Stimulated activated CD8-positive, alpha-beta memory T cell treated with anti-CD3 and anti-CD28 coated beads, Interleukin-12 subunit alpha, Interleukin-12 subunit beta, amount 100 ng/mL, for 4 hours (primary cell): ENCODE results near the gene MB.
"Not testable (repeated sequence)": the region's sequence is repeated elsewhere in the genome, so short reads cannot be mapped to it uniquely, and the experiment has no call there.

Experiments used
- DNase-seq: peaks from one replicate; pipeline ENCODE4 v3.0.0-alpha.2; 2020; ENCODE audit warnings: low read depth

MB gene

GRCh38 chr22:35617137-35617755 lies at the start of gene MB:
Gene MB (minus strand): TSS chr22:35617329. CDS start chr22:35617257, 72 bp downstream.
- DNase-seq: no peak

DNA sequence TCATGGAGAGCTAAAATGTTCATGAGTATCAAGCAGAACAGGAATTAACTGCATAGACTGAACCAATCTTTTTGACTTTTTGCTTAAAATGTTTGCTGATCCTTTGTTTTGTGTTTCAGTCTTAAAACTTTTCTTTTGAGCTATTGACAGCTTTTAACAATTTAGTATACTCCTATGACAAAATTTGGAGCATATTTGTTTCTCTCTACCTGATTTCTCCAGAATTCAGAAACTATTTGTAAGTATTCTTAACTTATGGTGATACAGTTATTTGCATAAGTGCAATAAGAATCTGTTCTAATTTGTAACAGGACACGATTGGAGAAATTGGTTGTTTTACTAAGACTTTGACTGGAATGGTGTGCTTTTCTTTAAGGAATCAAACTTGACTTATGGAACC lies 49.6 kb upstream of the MB start:
- DNase-seq: not testable (repeated sequence)

- no peak for DNase-seq
Observed at GRCh38 chr22:35664955-35665587, 47.9 kb upstream of the MB start.

DNA sequence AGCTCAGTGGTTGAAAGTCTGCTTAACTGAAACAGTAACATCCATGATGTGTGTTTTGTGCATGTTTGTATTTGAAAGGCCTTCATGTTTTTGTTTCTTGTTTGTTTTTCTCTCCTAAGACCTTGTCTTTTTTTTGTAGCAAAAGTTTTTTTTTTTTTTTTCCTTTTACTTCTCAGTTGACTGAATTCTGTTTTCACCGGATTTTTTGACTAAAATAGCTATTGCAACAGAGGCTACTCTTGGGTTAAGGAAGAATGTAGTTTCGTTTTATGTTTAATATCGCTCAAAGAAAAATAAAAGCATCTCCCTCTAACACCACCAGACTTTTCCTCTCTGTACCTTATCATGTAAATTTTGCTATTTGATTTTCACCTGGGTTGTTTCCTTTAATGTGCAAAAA lies 46.2 kb upstream of the MB start:
- no peak for DNase-seq

GRCh38 chr22:35662914-35663313 lies 45.8 kb upstream of the MB start:
- no peak for DNase-seq

- DNase-seq: no peak
Observed at GRCh38 chr22:35661464-35661863, 44.3 kb upstream of the MB start.

DNA sequence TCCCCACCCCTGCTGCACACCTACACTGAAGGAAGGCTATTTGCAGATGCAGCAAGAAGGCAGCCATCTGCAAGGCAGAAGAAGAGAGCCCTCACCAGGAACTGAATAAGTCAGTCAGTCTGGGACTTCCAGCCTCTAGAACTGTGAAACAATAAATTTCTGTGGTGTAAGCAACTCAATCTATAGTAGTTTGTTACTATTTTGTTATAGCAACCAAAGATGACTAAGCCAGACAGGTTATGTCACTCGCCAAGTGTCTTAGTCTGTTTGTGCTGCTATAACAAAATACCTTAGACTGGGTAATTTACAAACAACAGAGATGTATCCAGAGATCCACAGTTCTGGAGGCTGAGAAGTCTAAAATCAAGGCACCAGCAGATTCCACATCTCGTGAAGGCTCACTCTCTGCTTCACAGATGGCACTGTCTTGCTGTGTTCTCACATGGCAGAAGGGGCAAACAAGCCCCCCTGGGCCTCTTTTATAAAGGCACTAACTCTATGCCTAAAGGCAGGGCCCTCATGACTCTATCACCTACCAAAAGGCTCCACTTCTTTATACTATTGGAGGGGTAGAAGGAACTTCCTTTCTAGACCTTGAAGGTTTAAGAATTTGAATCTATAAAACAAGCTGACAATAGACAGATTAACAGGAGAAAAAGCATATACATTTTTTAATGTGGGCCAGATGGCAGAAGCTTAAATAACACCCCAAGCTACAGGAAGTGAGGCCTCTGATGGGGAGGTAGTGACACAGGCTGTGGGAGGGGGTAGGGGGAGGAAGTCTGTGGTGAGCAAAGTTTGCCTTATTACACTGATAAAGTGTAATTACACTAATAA lies 43.4 kb upstream of the MB start:
- peak; percentile 38 for DNase-seq

DNA sequence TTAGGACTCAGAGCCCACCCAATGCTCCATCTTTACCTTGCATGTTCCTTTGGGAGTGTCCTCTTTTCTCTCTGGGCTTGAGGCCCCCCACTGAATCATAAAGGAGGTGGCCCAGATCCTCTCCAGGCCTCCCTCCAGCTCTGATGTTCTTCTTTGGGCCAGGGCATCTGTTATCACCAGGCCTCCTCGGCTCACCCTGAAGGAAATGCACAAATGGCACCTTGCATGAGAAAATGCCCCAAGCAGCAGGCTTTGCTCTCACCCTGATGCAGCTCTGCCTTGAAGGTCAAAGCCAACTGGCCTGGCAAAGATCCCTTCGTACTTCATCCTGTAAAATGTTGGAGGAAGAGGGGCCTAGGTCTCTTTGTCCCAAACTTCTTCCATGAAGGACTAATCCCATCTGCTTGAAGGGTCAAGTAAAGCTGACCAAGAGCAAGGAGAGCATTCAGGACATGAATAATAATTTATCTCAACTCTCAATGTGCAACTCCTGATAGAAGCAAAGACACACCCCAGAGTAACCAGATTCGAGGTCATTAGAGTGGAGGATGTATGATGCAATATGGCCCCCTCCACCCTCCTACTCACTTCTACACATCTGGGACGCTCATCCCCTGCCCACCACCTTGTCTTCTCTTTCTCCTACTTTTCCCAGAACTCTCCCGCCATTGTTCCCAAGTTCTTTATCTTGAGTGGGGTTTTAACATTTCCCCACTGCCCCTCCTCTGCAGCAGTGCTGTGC lies 40.6 kb upstream of the MB start:
- DNase-seq: no peak

- DNase-seq: no peak
Observed at GRCh38 chr22:35656284-35656752, 39.2 kb upstream of the MB start.

DNA sequence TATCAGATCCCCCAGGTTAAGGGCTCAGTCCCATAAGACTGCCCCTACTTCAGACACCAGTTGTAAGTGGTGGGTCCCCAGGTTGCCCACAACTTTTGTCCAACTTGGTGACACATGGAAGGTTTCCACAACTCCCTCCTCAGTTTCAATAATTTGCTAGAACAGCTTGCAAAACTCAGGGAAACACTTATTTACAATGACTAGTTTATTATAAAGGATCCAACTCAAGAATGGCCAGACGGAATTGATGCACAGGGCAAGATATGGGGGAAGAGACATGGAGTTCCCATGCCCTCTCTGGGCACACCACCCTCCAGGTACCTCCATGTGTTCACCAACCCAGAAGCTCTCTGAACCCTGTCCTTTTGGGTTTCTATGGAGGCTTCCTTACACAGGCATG lies 36.7 kb upstream of the MB start:
- DNase-seq: no peak

DNA sequence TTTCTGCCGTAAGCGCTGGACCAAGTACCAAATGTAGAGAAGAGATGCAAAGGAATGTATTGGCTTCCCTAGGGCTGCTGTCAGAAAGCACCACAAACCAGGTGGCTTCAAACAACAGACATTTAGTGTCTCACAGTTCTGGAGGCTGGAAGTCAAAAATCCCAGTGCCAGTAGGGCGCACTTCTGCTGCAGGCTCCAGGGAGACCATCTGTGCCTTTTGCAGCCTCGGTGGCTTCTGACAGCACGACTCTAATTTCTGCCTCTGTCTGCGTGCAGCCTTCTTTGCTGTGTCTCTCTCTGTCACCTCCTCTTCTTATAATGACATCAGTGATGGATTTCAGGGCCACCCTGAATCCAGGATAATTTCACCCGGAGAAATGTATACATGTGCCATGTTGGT lies 34.0 kb upstream of the MB start:
- no peak for DNase-seq

- no peak for DNase-seq
Observed at GRCh38 chr22:35649636-35650250, 32.6 kb upstream of the MB start.

- DNase-seq: no peak
Observed at GRCh38 chr22:35649026-35649553, 32.0 kb upstream of the MB start.

- peak; percentile 40 for DNase-seq
Observed at GRCh38 chr22:35648066-35649025, 31.2 kb upstream of the MB start, which contains the start of gene APOL6. Gene APOL6 (plus strand): TSS chr22:35648446. CDS start chr22:35656426, 7,980 bp downstream.

DNA sequence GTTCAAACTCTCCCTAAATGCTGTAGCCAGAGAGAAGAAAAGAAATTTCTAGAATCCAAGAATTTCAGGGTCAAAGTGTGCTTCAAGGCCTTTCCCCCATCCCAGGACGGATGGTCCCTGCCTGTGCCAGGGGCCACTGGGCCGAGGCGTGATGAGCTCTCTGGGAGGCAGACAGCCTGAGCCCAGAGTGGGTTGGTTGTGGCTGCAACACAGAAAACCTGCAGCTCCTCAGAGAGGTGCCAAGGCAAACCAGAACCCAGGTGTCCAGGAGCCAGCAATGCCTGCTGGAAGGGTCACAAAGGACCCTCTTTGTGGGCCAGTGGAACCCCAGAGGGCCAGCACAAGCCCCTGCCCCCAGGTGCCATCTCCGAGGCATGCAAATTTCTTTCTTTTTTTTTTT lies 28.5 kb upstream of the MB start:
- no peak for DNase-seq

GRCh38 chr22:35643991-35644390 lies 26.9 kb upstream of the MB start:
- DNase-seq: no peak

DNA sequence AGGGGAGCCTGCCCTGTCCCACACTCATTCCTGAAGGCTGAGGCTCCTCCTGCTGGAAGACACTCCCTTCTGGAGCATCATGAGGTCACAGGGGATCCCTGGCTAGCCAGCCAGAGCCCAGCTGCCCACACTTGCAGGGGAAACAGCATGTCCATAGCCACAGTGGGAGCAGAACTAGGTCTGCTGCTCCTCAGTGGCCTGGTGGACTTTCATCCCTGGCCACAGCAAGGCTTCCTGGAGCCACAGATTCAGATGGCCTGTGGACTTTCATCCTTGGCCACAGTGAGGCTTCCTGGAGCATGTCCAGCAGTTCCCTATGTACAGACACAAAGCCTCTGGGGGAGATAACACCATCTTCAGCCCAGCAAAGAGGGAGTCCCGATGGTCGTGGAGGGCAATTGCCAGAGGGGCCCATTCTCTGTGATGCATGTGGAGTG lies 25.2 kb upstream of the MB start:
- no peak for DNase-seq

DNA sequence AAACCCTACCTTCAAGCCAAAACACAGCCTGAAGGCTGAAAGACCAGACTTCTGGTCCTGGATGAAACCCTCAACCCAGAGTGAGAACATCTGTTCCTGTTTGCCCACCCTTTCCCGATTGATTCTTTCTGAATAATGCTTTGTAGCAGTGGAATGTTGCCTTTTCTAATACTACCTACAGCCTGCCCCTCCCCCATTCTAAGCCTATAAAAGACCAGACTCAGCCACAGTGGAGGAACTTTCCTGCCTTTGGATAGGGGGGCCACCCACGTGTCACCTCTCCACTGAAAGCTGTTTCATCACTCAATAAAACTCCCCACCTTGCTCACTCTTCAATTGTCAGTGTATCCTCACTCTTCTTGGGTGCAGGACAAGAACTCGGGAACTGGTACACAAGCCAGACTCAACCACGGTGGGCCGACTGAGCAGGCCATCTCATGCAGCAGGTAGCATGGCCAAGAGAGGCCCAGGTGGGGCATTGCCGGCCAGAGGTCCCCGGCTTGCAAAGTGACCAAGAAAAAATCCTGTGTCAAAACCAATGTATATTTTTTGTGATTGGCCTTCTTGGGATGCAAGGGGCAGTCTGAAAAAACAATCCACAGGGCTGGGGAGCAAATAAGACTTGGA lies 24.5 kb upstream of the MB start:
- DNase-seq: no peak

- no peak for DNase-seq
Observed at GRCh38 chr22:35638410-35638809, 21.3 kb upstream of the MB start.

DNA sequence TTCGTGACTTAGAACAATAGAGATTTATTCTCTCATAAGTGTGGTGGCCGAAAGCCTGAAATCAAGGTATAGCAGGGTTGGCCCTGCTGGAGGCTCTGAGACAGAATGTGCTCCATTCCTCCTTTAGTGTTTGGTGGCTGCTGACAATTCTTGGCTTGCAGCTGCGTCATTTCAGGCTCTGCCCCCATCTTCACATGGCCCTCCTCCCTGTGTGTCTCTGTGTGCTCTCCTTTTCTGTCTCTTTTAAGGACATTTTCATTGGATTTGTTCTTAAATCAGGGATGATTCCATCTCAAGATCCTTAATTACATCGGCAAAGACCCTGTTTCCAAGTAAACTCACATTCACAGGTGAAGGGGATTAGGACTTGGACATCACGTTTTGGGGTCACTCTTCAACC lies 20.9 kb upstream of the MB start:
- no peak for DNase-seq
